ENCODE results near the gene UBE2D4. TPM values are rescaled to one million over a fixed set of nuclear protein-coding genes. Genes with fewer than 3 reads are reported as not detected.

UBE2D4 gene
- total RNA-seq, 6 experiments from 2014 or later: 13.6 to 25.1 (median 17.8) TPM

DNA sequence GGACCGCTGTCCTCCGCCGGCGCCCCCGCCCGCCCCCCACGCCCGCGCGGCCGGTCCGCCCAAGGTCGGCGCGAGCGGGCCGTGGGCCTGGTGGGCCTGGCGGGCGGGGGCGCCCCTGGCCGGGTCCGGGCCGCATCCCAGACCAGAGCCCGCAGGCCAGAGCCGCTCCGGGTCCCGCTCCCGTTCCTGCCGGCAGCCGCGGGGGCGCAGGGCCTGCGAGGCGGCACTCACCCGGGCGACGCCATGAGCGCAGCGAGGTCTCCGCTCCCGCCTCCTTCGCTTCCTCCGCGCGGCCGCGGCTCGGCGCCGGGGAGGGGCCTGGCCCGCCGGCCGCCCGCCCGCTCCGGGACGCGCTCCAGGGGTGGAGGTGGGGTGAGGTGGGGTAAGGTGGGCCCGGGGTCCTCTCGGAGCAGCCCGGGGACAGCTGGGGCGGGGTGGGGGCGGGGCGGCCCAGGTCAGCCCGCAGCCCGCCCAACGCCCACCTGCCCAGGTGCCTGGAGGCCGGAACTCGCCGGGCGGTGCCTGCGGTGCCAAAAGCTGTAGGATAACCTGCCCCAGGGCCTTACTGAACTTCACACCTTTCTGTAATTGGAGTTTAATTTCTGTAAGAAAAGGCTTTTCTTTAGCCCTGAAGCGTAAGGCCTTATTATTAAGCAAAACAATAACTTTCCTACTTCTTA lies 19.8 kb upstream of the UBE2D4 start, which contains the start of gene URGCP:
Gene URGCP (minus strand): TSS at position 266 of the 680 bp plus-strand sequence. CDS start 21 bp downstream, at position 245.
- Histone ChIP-seq H3K27ac (peak within 1 kb of the TSS; percentile 63 to 90 (median 82)), H3K4me1 (peaks cover 0 to 13% (median 5%) of the 10 kb centered on the region in 4 donors), H3K27me3 (no peaks in the 10 kb centered on the region), H3K9me3 (no peaks in the 10 kb centered on the region), H3K4me3 (peak within 1 kb of the TSS; percentile 64 to 80 (median 68)), H3K36me3 (no peaks in the 10 kb centered on the region)
- no peak for TF ChIP-seq CTCF (IDR thresholded peaks at IDR 0.05)
- TF ChIP-seq POLR2A (IDR thresholded peaks at IDR 0.05): peak; percentile 56
- DNase-seq: peak; percentile 68 to 78 (median 70)
- intact Hi-C loops (cut with DNase I): no loop called here
- ATAC-seq: peak; percentile 43 to 78 (median 75)
- 1% methylated on average over 11 of the region's 73 CpGs for WGBS (ENCODE audit: insufficient coverage, low coverage, low lambda C conversion rate, missing lambda C conversion rate)

DNA sequence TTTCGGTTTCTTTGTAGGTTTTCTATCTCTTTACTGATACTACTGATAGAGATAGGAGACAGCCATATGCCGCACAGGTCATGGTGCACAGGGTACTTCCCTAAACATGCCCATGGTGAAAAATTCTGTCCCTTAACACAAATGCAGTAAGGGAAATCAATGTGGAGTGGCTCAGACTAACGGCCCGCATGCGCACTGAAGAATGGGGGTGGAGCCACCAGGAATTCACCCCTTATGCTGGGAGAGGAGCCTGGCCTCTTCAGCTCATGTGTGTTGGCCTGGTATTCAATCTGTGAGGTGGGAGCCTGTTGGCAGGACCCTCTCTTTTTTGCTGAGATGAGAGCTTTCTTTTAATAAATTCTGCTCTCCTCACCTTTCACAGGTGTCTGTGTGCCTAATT lies 11.4 kb upstream of the UBE2D4 start:
- no peaks in the 10 kb centered on the region for H3K9me3 ChIP-seq
- TF ChIP-seq POLR2A (IDR thresholded peaks at IDR 0.05) (no peak), CTCF (IDR thresholded peaks at IDR 0.05) (no peak)
- H3K27ac ChIP-seq: no peak overlapping the region
- no peak for ATAC-seq
- no peaks in the 10 kb centered on the region for H3K36me3 ChIP-seq
- intact Hi-C loops (cut with DNase I): no loop called here
- H3K4me1 ChIP-seq: no peaks in the 10 kb centered on the region
- no peaks in the 10 kb centered on the region for H3K27me3 ChIP-seq
- no peak overlapping the region for H3K4me3 ChIP-seq
- WGBS (ENCODE audit: insufficient coverage, low coverage, low lambda C conversion rate, missing lambda C conversion rate): 100% methylated on average over 2 of the region's 5 CpGs
- no peak for DNase-seq

DNA sequence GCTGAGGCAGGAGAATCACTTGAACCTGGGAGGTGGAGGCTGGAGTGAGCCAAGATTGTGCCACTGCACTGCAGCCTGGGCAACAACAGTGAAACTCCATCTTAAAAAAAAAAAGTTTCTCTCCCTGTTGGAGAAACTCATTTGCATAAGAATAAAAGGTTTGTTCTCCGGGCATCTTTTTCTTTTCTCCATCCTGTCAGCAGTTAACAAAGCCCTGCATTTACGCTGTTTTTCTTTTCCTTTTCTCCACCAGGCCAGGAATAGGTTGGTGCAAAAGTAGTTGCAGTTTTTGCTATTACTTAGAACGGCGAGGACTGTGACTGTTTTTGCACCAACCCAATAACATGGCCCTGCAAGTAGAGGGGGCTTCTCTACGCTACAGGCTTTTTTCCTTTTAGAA lies 10.3 kb upstream of the UBE2D4 start:
- Histone ChIP-seq H3K27ac (no peak overlapping the region), H3K4me3 (no peak overlapping the region), H3K36me3 (no peaks in the 10 kb centered on the region), H3K4me1 (peaks cover 0 to 6% (median 0%) of the 10 kb centered on the region in 4 donors), H3K27me3 (no peaks in the 10 kb centered on the region), H3K9me3 (no peaks in the 10 kb centered on the region)
- intact Hi-C loops (cut with DNase I): no loop called here
- 93% methylated on average over 5 of the region's 5 CpGs for WGBS (ENCODE audit: insufficient coverage, low coverage, low lambda C conversion rate, missing lambda C conversion rate)
- TF ChIP-seq POLR2A (IDR thresholded peaks at IDR 0.05) (no peak), CTCF (IDR thresholded peaks at IDR 0.05) (no peak)
- no peak for DNase-seq
- no peak for ATAC-seq

GRCh38 chr7:43921423-43921822 lies 4.8 kb upstream of the UBE2D4 start:
- Histone ChIP-seq H3K36me3 (no peaks in the 10 kb centered on the region), H3K4me1 (peaks cover 0 to 25% (median 2%) of the 10 kb centered on the region in 4 donors), H3K27me3 (no peaks in the 10 kb centered on the region), H3K27ac (no peak overlapping the region), H3K9me3 (no peaks in the 10 kb centered on the region), H3K4me3 (no peak overlapping the region)
- TF ChIP-seq POLR2A (IDR thresholded peaks at IDR 0.05) (no peak), CTCF (IDR thresholded peaks at IDR 0.05) (no peak)
- DNase-seq (no peak), ATAC-seq (peak in 2 of 4 donors; percentile 20 to 23)
- WGBS (ENCODE audit: insufficient coverage, low coverage, low lambda C conversion rate, missing lambda C conversion rate): 31% methylated on average over 2 of the region's 2 CpGs
- intact Hi-C loops (cut with DNase I): no loop called here
